Uterus (tissue), 4 donors: Measurements from ENCODE around the gene EEF1A1. TPM values are rescaled to one million over a fixed set of nuclear protein-coding genes. Genes with fewer than 3 reads are reported as not detected.
"Not testable (repeated sequence)": the region's sequence is repeated elsewhere in the genome, so short reads cannot be mapped to it uniquely, and the experiment has no call there.

Experiments
- DNase-seq, 2 donors: peaks; one replicate each; pipeline ENCODE4 v3.0.0-alpha.2; 2019 to 2020
- H3K27ac ChIP-seq, 2 donors: fragments of 200-600 bp; sonication (generic); 1 replicate in 1 of 2; 2 replicates in 1 of 2; pipeline ENCODE4 v1.5.1; 2016 to 2018
- H3K27me3 ChIP-seq, 2 donors: fragments of 200-600 bp; sonication (generic); one replicate each; pipeline ENCODE4 v1.5.1; 2018 to 2019; ENCODE audit warnings: control low read depth in 1 of 2
- H3K36me3 ChIP-seq, 2 donors: fragments of 200-600 bp; sonication (generic); one replicate each; pipeline ENCODE4 v1.5.1; 2019; ENCODE audit warnings: control low read depth in 1 of 2
- H3K4me1 ChIP-seq, 2 donors: fragments of 200-600 bp; sonication (generic); one replicate each; pipeline ENCODE4 v1.5.1; 2018 to 2019; ENCODE audit warnings: control low read depth in 1 of 2
- H3K4me3 ChIP-seq, 2 donors: fragments of 200-600 bp; sonication (generic); 1 replicate in 1 of 2; 2 replicates in 1 of 2; pipeline ENCODE4 v1.5.1; 2018 to 2019; ENCODE audit warnings: mild to moderate bottlenecking in 1 of 2
- H3K9me3 ChIP-seq, 2 donors: fragments of 200-600 bp; sonication (generic); one replicate each; pipeline ENCODE4 v1.5.1; 2019; ENCODE audit warnings: control low read depth in 1 of 2
- CTCF ChIP-seq, 4 experiments: fragments of 200-600 bp in 2 of 4; fragments of 450-650 bp in 2 of 4; sonication (generic) in 2 of 4; IDR thresholded peaks; one replicate each; pipeline ENCODE4 v1.5.1; 2016 to 2019; ENCODE audit warnings: antibody characterized with exemption in 4 of 4, mild to moderate bottlenecking in 2 of 4, moderate library complexity in 1 of 4
- POLR2A ChIP-seq, 2 donors: fragments of 450-650 bp; IDR thresholded peaks; one replicate each; pipeline ENCODE4 v1.6.1; 2016; ENCODE audit warnings: antibody characterized with exemption in 2 of 2, mild to moderate bottlenecking in 1 of 2, moderate library complexity in 1 of 2
- intact Hi-C: fragments of 100-400 bp; cut with DNase I; formaldehyde crosslinking; loops from one replicate; pipeline ENCODE4 v1.15.1; 2023; ENCODE audit warnings: low total_unique reads
- total RNA-seq, 4 donors: library from RNA; depleted of rRNA in 3 of 4; stranded (reverse); fragments of >200 nt in 3 of 4; gene quantifications; one replicate each; pipeline versions ENCODE4 v1.1.0 to v1.2.4, GENCODE V29; 2014 to 2023
- donor health status: DM: yes; HTN: yes; CAD: no.

The EEF1A1 gene
- total RNA-seq, 4 donors from 2014 or later = 11,501 to 26,048 (median 13,655) TPM

GRCh38 chr6:73542891-73543290 lies 22.1 kb upstream of the EEF1A1 start:
- H3K27ac ChIP-seq = no peak overlapping the region
- intact Hi-C loops = no loop called here
- H3K4me1 ChIP-seq = no peaks in the 10 kb centered on the region
- no peak for TF ChIP-seq CTCF (IDR thresholded peaks at IDR 0.05)
- no peak for TF ChIP-seq POLR2A (IDR thresholded peaks at IDR 0.05)
- H3K4me3 ChIP-seq = no peak overlapping the region
- no peaks in the 10 kb centered on the region for H3K36me3 ChIP-seq
- H3K9me3 ChIP-seq = no peaks in the 10 kb centered on the region
- no peak for DNase-seq
- H3K27me3 ChIP-seq = no peaks in the 10 kb centered on the region

GRCh38 chr6:73542481-73542880 lies 21.6 kb upstream of the EEF1A1 start:
- not testable (repeated sequence) for H3K36me3 ChIP-seq, DNase-seq

GRCh38 chr6:73538116-73538779 lies 17.4 kb upstream of the EEF1A1 start:
- no peak overlapping the region for H3K27ac ChIP-seq
- intact Hi-C loops = no loop called here
- H3K36me3 ChIP-seq = no peaks in the 10 kb centered on the region
- no peaks in the 10 kb centered on the region for H3K4me1 ChIP-seq
- no peaks in the 10 kb centered on the region for H3K9me3 ChIP-seq
- no peak for DNase-seq
- no peak for TF ChIP-seq POLR2A (IDR thresholded peaks at IDR 0.05)
- TF ChIP-seq CTCF (IDR thresholded peaks at IDR 0.05) = no peak
- H3K4me3 ChIP-seq = no peak overlapping the region
- no peaks in the 10 kb centered on the region for H3K27me3 ChIP-seq

More at GRCh38 chr6:73542481-73542880, 21.6 kb upstream of the EEF1A1 start:
- intact Hi-C loops, H3K27me3 ChIP-seq, H3K9me3 ChIP-seq, H3K27ac ChIP-seq, H3K4me3 ChIP-seq, H3K4me1 ChIP-seq: not testable (repeated sequence)

GRCh38 chr6:73537677-73538076 lies 16.8 kb upstream of the EEF1A1 start:
- Histone ChIP-seq H3K4me3 (no peak overlapping the region), H3K4me1 (no peaks in the 10 kb centered on the region), H3K9me3 (no peaks in the 10 kb centered on the region), H3K27me3 (no peaks in the 10 kb centered on the region), H3K36me3 (no peaks in the 10 kb centered on the region), H3K27ac (no peak overlapping the region)
- intact Hi-C loops = no loop called here
- no peak for DNase-seq
- TF ChIP-seq CTCF (IDR thresholded peaks at IDR 0.05) (no peak), POLR2A (IDR thresholded peaks at IDR 0.05) (no peak)

GRCh38 chr6:73534628-73535027 lies 13.8 kb upstream of the EEF1A1 start:
- no peak for DNase-seq
- intact Hi-C loops = no loop called here

More at GRCh38 chr6:73534628-73535027, 13.8 kb upstream of the EEF1A1 start:
- Histone ChIP-seq H3K4me1 (no peaks in the 10 kb centered on the region), H3K4me3 (no peak overlapping the region), H3K9me3 (no peaks in the 10 kb centered on the region), H3K36me3 (no peaks in the 10 kb centered on the region), H3K27ac (no peak overlapping the region), H3K27me3 (no peaks in the 10 kb centered on the region)
- TF ChIP-seq CTCF (IDR thresholded peaks at IDR 0.05) (no peak), POLR2A (IDR thresholded peaks at IDR 0.05) (no peak)
